ENCODE measurements around the gene C1QTNF1.
"Not testable (repeated sequence)": the region's sequence is repeated elsewhere in the genome, so short reads cannot be mapped to it uniquely, and the experiment has no call there.

The C1QTNF1 gene

DNA sequence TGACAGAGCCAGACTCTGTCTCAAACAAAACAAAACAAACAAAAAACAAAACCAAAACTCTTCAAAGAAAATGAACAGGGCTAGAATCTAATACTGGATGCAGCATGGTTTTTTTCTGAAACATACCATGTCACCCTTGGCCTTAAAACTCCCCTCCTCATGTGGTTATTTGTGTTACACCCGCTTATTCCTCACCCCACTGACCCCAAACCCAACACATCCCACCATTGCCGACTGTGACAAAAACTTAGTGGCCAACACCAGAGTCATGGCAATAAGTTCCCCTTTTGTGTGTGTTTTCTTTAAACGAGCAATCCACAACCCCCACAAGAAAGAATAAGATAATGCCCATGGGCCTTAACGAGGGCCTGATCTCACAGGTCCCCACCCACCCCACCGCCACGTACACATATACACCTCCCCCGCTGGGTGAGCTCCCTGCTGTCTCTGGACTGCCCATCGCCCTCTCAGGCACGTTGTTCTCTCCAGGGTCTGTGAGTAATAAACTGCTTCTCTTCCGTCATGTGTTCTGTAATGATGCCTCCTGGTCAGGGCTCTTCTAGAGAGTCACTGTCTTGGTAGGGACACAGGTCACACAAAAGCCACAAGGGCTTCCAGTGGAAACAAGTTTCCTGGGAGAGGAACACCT lies 33.9 kb downstream of the C1QTNF1 start:
- DNase-seq = no peak

DNA sequence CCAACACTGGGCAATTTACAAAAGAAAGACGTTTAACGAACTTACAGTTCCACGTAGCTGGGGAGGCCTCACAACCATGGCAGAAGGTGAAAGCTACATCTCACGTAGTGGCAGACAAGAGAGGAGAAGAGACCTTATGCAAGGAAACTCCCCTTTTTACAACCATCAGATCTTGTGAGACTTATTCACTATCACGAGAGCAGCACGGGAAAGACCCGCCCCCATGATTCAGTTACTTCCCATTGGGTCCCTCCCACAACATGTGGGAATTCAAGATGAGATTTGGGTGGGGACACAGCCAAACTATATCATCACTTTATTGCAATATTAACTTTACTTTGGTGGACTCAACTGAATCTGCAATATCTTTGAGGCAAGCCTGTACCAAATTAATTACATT lies 38.7 kb downstream of the C1QTNF1 start:
- no peak for DNase-seq

DNA sequence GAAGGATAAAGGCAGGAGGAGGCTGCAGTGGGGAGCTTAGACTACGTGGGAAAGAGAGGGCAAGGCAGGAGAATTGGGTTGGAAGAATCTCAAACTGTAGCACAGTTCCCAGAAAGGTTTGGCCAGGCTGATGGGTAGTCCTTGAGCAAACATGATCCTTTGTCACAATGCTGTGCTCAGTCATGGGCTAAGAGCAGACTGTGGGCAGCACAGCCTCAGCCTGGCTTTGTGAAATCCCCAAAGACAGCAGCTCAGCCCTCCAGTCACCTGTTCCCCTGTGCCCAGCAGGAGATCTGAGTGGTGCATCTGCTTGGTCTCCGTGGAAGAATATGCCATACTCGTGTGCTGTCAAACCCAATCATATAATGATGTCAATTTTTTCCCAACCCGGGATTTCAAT lies 40.1 kb downstream of the C1QTNF1 start:
- DNase-seq = peak; percentile 28 to 76

DNA sequence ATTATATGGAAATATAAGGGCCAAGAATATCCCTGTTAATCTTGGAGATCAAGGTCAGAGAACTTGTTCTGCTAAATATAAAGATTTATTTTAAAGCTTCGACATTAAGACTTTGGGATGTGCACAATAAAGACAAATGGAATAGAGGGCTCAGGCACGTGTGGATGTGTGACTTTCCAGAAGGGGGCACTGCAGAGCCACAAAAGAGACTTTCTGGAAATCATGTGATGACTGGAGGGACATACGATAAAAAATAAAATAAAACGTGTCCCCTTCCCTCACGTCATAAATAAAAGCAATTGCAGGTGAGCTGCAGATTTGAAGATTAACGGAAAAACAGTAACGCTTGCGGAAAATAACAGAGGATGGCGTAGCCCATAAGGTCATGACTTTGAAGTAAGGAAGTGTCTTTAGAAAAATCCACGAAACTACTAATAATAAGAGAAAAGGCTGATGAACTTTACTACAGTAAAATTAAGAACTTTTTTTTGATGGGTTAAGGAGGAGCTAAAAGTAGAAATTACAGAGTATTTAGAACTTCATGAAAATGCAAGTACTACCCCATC lies 41.2 kb downstream of the C1QTNF1 start:
- DNase-seq = peak; percentile 39 to 71

DNA sequence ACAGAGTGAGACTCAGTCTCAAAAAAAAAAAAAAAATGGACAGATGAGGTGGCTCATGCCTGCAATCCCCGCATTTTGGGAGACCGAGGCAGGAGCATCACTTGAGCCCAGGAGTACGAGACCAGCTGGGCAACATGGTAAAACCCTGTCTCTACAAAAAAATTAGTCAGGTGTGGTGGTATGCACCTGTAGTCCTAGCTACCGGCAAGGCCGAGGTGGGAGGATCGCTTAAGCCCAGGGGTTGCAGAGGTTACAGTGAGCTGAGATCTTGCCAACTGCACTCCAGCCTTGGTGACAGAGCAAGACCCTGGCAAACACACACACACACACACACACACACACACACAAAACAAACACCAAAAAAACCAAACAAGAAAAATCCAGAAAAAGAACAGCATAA lies 43.0 kb downstream of the C1QTNF1 start:
- no peak for DNase-seq

DNA sequence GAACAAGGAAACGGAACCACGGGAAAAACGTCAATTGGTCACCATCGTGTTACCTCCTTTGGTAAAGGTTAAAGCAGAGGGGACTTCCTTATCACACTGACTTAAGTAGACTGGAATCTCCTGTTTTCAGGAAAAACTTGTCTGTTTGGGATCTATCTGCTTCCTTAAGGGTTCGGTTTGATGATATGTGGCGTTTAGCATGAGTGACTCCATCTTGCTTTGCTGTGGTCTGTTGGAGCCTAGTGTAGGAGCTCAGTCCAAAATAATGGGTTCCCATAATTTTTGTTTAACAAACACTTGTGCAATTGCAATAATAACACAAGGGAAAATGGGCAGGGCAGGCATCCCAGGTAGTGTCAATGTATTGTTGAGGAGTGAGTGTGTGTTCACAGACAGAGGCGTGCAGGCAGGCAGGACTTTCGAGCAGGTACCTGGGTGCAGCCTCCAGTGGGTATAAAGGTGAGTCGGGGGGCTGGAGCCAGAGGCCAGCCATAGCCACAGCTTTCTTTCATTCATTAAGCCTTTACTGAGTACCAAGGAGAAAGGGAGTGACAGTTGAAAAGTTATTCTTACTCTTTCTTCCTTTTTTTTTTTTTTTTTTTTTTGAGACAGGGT lies 46.4 kb downstream of the C1QTNF1 start:
- DNase-seq = no peak

DNA sequence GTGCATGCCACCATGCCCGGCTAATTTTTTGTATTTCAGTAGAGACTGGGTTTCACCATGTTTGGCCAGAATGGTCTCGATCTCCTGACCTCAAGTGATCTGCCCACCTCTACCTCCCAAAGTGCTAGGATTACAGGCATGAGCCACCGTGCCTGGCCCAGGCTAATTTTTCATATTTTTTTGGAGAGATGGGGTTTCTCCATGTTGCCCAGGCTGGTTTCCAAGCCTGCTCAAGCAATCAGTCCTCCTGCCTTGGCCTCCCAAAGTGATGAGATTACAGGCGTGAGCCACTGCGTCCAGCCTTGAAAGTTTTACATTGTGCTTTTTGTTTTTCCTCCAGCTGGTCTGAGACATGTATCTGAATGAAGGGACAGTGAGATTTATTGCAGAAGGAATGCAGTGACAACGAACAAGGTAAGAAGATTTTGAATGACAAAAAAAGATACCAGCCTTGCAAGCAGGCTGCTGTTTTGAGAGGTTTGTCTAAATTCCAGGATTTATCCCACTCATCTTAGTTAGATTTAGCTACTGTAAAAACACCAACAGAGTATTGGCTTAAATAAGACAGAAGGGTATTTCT lies 47.3 kb downstream of the C1QTNF1 start:
- no peak for DNase-seq

DNA sequence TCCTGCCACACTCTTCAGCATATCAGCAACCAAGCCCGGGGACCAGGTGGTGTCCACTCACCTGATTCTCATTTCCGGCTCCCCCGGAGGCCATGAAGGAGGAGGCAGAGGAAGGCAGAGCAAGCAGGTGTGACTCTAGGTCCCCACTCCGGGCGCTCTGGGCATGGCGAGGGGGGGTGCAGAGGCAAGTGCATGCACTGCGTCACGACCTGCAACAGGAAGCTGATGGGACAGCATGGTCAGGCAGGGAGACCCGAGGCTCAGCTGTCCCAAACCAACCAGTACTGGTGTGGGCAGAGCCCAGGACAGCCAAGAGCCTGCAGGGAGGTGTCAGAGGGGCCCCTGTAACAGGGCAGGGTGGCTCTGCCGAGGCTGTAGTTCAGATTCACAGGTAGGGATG lies 48.6 kb downstream of the C1QTNF1 start:
- no peak for DNase-seq

DNA sequence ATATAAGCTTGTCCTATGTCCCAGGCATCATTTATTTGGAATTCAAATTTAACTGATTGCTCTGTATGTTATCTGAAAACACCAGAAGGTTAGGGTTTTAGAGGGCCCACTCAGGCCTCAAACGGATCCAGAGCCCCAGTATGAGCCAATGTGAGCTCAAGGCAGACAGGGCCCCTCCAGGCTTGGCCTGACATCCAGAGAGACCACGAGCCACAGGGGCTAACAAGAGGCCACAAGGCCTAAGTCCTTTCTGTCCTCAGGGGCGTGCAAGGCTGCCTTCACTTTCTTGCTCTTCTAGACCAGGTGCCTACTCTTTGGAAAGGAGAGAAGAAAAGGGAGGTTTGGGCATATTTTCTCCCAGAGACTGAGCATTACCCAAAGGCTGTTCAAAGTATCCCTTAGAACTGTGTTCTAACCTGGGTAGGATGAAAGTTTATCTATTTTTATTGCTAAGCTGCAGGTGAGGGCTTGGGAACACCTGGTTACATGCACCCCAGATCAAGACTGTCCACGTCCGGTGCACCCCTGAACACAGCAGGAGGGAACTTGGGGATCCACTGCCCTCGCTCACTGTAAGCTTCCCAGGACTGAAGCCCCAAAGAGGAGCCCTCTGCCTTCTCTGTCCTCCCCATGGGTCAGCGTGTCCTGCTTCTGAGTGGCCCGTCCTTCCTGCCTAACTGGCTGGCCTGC lies 49.2 kb downstream of the C1QTNF1 start:
- no peak for DNase-seq

DNA sequence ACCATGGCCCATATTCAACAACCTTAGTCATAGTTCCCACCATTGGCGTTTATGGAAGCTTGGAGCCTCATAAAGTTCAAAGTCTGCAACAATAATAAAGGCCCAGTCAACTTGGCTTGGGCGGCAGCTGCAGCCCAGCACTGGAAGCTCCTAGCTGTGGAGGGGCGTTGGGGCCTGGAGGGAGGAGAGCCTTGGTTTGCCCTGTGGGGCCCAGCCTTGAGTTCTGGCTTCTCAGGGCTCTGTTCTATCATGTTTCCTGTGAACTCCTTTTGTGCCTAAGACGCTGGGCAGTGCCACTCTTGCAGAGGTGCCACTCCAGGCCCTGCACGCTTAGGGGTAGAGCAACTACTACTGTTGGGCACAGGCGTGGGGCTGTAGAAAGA lies 49.7 kb downstream of the C1QTNF1 start:
- DNase-seq = no peak

DNA sequence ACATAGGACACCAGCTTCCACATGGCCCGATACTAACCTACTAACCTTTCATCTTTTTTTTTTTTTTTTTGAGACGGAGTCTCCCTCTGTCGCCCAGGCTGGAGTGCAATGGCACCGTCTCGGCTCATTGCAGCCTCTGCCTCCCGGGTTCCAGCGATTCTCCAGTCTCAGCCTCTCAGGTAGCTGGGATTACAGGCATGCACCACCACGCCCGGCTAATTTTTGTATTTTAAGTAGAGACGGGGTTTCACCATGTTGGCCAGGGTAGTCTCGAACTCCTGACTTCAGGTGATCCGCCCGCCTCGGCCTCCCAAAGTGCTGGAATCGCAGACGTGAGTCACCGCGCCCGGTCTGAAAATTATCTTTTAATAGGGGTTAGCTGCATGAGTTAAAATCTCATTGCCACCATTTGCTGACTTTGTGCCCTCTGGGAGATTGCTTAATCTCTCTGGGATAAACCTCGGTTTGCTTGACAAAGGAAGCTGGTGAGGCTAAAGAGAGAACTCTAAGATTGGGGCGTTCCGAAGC lies 50.2 kb downstream of the C1QTNF1 start:
- DNase-seq = not testable (repeated sequence)

DNA sequence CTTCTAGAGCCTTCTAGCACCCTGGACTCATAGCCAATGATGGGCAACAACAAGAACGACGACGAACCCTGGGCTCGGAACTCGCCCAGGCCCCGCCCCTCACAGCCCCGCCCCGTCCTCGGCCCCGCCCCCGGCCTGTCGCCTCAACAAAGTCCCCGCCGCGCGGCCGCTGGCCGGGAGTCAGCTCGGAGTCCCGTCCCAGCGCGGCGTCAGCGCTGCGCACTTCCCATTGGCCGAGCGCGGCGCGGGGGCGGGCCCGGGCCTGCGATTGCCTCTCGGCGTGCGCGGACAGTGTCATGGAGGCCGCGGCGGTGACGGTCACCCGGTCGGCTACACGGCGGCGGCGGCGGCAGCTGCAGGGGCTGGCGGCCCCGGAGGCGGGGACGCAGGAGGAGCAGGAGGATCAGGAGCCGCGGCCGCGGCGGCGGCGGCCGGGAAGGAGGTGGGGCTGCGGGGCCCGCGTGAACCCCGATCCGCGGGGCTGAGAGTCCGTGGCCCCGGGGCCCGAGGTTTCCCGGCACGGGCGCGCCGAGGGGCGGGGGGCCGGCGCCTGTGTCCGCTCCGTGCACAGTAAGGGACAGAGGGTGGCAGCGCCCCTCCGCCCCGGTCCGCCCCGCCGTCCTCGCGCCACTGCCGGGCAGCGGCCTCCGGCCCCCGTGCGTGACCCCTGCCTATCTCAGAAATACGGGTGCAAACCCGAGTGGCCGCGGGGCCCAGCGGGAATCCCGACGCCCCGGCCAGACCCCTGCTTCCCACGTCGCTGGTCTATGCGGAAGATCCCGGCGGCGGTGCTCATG lies 50.9 kb downstream of the C1QTNF1 start, which contains the start of gene ENGASE:
Gene ENGASE, plus strand, starts transcription at position 176 of the 797 bp plus-strand sequence. Its CDS starts 121 bp downstream, at position 297.
- peak; percentile 97 to 98 for DNase-seq

DNA sequence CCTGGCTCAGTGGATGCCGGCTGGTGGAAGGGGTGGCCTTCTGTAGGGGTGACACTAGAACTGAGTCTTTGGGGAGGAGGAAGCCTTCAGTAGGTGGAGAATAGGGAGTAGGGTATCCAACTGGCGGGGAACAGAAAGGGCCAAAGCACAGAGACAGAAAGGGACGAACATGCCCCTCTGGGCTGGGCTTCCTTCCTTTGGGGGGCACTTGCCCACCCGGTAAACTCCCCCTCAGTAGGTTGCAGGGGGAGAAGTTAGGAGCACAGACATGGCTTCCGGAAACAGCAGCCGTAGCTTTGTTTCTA lies 51.4 kb downstream of the C1QTNF1 start:
- no peak for DNase-seq

DNA sequence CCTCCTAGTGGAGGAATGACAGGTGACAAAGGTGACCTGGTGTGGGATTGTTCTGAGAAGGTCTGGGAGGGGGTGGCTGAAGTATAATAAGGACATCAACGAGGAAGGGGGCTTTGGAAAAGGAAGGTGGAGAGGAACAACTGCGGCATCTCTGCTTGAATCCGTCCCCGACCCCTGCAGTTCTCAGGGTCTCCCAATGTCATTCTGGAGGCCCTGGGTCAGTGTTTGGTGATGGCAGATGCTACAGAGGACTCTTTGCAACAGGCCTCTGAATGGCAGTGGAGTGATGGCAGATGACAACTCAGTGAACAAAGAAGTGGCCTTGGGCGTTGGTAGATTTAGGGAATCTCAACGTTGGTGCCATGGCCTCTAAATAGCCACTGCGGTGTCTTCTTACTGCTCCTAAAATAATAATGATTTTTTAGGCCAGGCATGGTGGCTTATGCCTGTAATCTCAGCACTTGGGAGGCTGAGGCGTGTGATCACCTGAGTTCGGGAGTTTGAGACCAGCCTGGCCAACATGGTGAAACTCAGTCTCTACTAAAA lies 52.0 kb downstream of the C1QTNF1 start:
- no peak for DNase-seq

DNA sequence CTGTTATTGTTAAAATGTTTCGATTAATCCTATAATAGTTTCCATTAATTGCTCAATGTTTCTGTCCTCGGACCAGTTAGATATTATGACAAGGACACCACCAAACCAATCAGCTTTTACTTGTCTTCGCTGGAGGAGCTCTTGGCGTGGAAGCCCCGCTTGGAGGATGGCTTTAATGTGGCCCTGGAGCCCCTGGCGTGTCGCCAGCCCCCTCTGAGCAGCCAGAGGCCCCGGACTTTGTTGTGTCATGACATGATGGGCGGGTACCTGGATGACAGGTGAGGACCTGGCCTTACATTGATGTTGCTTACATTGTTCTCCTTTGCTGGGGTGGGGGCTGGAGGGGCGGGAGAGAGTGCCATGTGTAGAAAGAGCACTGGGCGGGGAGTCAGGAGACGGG lies 53.6 kb downstream of the C1QTNF1 start:
- no peak for DNase-seq

DNA sequence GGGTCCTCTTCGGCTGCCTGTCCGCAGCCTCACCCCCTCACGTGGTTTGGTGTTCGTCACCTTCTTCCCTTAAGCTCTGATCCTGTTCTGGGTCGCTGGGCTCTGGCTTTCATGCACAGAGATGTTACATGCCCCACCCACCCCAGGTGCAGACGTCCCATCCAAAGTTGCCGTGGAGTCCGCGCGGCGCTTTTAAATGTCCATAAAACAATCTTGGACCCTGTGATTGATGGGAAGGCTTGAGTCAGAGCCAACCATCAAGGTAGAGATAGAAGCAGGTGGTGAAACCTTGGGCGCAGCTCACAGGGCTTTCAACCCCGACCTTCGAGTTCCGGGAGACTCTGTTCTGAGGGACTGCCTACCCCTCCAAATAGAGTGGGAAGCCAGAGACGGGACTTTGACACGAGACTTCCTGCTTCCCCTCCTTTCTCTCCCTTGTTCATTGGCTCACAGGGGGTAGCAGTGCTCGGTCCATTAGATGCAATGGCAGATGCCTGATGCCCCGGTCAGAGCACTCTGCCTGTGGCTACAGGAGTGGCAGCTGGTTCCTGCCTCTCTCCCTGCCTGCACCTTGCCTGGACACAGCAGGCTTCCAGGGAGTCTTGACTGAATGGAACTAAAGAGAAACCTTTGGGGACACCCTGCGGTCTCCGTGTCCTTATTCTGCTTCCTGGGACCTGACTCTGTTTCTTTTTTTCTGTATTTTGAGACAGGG lies 54.7 kb downstream of the C1QTNF1 start:
- no peak for DNase-seq

DNA sequence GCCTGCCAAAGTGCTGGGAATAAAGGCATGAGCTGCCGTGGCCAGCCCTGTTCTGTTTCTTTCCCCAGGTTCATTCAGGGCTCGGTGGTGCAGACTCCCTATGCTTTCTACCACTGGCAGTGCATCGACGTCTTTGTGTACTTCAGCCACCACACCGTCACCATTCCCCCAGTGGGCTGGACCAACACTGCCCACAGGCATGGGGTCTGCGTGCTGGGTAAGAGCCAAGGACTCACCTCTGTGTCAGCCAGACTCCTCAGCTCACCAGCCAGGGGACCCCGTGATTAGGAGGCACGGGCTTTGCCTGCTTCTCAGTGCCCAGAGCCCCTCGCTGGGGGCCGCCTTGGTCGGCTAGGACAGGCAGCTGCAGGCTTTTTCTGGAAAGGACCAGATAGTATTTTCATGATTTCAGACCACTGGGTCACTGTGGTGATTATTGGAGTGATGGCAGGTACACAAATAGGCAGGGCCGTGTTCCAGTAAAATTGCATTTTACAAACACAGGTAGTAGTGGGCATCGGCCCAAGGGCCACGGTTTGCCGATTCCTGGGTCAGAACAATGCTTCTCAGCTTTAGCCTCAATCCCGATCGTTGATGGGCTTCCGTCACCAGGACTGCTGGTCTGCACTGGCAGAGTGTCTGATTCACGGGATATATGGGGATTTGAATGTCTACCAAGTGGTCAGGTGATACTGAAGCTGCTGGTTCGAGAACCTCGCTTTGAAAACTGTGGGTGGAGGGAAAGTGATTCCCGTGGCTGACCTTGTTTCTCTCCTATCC lies 55.6 kb downstream of the C1QTNF1 start:
- DNase-seq = no peak

DNA sequence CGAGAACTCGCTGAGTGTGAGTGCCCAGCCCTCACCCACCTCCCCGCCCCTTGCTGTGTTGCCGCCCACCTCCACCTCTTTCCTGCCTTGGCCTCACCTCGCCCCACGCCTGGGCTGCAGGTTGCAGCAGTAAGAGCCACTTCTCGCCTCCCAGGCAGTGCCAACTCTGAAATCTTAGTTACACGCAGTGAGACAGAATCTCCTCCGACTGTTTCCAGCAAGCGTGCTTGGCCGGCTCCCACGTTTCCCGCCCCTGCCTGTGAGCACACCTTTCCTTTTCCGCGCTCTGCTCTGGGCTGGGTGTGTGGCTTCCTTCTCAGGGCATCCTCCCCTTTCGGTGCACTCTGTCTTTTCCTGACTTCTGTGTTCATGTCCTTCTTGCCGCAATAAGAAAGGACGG lies 56.4 kb downstream of the C1QTNF1 start:
- DNase-seq = no peak

DNA sequence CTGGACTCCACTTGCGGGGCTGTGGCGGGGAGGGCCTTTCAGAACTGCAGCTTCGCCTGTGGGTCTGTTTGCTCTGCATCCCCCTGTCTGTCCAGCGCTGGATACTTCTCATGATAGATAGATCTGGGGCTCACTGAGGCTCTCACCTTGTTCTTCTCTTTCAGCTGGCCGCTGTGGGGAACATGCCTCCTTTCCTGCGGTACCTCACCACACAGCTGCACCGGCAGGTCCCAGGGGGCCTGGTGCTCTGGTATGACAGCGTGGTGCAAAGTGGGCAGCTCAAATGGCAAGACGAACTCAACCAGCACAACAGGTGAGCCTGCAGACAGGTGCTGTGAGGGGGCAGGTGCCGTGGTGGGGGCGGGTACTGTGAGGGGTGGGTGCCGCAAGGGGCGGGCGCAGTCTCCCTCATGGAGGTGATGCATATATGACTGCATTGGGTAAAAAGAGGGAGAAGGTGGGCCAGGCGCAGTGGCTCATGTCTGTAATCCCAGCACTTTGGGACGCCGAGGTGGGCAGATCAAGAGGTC lies 56.9 kb downstream of the C1QTNF1 start:
- no peak for DNase-seq

DNA sequence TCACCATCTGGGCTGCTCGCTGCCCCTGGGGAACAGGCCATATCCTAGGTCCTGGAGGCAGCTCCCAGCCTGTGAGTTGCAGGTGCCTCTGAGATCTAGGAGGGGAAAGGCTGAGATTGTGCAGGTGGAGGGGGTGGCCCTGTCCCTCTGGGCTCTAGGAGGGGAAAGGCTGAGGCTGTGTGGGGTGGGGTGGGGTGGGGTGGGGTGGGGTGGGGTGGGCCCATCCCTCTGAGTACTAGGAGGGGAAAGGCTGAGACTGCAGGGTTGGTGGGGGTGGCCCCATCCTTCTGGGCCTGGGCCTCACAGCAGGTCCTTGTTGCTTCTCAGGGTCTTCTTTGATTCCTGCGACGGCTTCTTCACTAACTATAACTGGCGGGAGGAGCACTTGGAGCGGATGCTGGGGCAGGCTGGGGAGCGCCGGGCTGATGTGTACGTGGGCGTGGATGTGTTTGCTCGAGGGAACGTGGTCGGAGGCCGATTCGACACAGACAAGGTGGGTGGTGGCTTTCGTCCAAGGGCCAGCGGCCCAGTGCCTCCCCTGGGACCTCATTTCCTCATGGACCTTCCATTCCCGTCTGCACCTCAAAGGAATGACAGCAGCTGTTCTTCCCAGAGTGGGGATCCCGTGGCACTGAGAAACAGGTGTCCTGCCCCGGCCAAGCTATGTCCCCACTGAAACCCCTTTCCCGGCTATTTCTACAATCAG lies 57.8 kb downstream of the C1QTNF1 start:
- DNase-seq = no peak

Data from NCI-H524 (cell line).